Activated CD4-positive, alpha-beta T cell treated with anti-CD3 and anti-CD28 coated beads, Interleukin-2, amount 50 U/mL, for 1 hour (primary cell): ENCODE data around the gene SEC61B.

Experiments used
- DNase-seq: peaks from one replicate; pipeline ENCODE4 v3.0.0-alpha.2; 2020

Gene SEC61B

DNA sequence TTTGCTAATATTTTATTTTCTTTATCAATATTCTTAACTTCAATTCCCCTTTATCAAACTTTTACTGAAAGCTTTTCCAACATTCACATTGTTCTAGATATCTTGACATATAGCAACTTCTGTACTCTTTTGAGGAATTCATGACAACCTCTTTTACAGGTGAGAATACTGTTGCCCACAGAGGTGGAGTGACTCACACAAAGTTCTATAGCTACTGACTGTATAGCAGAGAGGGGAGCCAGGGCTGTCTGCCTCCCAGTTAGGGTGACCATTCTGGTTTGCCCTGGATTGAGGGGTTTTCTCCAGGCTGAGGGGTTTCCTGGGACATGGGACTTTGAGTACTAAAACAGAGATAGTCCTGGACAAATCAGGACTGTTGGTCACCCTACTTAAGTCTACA, 16.2 kb downstream of the SEC61B start:
- DNase-seq = no peak

- no peak for DNase-seq
Observed at GRCh38 chr9:99239341-99240060, 17.4 kb downstream of the SEC61B start.

GRCh38 chr9:99241106-99241505, 19.0 kb downstream of the SEC61B start:
- no peak for DNase-seq

DNA sequence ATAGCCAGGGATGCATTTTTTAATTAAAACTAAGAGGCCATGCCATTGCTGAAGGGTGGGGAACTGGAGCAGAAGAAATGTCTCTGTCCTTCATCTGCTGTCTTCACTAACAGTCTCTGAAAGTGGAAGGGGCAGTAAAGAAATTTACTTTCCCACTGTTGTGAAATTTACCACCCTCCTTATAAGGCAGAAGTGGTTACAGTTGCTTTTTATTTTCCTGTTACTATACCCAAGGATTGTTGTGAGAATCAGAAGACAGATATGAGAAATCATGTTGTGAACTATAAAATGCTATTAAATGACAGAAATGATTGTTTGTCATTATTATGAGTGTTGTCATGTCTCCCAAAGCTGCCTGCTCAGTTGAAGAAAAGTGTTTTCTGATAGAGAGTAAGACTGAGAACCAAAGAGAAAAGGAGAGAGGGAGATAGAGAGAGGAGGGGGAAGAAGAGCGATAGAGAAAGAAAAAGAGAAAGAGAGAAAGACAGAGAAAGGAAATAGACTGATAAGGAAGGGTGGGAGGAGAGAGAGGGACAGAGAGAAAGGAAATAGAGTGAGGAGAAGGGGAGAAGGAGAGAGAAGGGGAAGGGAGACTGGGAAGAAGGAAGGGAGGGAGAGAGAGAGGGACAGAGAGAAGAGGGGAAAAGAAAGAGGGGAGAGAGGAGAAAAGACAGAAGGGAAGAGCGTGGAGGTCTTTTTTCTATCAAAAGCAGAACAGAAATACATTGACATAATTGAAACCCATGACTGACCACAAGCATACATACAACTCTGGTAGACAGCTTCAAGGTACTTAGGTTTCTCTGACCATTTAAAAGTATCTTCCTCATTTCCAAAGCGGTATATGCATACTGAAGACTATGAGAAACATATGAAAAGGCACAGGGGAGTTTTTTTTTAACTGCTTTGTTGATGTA, 22.5 kb downstream of the SEC61B start:
- no peak for DNase-seq

DNA sequence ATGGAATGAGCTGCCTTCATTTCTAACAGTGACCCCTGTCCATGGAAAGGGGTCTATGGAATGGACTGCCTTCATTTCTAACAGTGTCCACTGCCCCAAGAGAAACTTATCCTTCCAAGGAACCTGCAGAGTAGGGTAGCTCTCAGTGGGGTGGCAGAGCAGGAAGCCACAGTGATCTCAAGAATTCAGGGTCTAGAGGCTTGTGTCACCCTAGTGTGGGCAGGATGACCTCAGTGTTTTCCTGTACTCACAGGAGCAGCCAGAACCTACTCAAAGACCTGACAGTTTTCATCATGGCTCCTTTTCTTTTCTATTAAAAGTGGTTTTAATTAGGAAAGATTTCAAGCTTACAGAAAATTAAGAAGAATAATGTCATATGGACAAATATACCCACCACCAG, 27.5 kb downstream of the SEC61B start:
- no peak for DNase-seq

- no peak for DNase-seq
Observed at GRCh38 chr9:99251157-99251556, 29.1 kb downstream of the SEC61B start.

DNA sequence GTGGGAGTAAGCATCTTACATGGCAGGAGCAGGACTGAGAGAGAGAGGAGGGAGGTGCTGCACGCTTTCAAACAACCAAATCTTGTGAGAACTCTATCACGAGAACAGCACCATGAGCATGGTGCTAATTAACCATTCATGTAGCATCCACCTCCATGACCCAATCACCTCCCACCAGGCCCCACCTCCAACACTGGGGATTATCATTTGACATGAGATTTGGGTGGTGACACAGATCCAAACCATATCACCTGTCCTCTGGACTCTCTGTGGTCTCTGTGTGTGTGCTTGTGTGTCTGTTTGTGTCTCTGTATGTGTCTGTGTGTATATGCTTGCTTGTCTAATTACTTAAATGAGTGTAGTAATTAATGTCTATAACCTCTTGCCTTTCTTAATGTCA, 31.1 kb downstream of the SEC61B start:
- no peak for DNase-seq

- DNase-seq = peak; percentile 41
Observed at GRCh38 chr9:99253772-99254431, 31.8 kb downstream of the SEC61B start.

DNA sequence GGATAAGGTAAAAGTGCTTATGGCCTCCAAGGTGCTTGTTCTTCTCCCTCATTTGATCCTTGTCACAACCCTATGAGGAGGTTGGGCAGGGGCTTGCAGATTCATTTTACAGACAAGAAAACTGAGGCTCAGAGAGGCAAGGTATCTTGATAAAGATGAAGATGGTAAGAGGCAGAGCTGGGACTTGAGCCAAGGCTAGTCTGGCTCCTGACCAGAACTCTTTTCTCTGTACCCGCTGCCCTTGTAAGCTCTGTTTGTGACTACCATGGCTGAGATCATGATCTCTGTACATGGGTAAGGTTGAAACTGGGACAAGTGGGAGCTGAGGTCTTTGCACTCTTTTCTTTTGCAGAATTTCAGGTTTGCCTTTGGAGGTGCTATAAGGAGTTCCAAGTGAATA, 33.6 kb downstream of the SEC61B start:
- DNase-seq = no peak

GRCh38 chr9:99257723-99258389, 35.8 kb downstream of the SEC61B start:
- no peak for DNase-seq

- peak; percentile 28 for DNase-seq
Observed at GRCh38 chr9:99259231-99259918, 37.3 kb downstream of the SEC61B start.

GRCh38 chr9:99261923-99262322, 39.8 kb downstream of the SEC61B start:
- DNase-seq = no peak

DNA sequence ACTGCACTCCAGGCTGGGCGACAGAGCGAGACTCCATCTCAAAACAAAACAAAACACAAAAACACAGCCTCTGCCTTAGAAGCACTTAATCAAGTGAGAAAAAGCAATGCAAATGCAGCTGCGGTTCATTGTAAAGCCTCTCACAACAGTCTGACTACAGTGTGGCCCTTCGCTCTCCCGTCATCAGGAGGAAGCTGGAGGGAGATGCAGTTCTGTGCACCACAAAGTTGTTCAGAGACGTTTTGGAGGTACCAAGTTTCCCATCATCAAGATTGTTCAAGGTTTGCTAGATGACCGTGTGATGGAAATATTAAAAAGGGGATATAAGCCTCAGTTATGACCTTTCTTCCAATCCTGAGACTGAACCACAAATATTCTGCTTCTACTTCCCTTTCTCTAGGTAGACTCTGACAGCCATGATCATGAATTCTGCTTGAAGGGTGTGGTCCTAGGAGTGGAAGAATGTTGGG, 40.9 kb downstream of the SEC61B start:
- no peak for DNase-seq

GRCh38 chr9:99264070-99264680, 42.1 kb downstream of the SEC61B start:
- DNase-seq = no peak

- DNase-seq = no peak
Observed at GRCh38 chr9:99265691-99266090, 43.6 kb downstream of the SEC61B start.

GRCh38 chr9:99266255-99267023, 44.4 kb downstream of the SEC61B start:
- DNase-seq = peak; percentile 51

DNA sequence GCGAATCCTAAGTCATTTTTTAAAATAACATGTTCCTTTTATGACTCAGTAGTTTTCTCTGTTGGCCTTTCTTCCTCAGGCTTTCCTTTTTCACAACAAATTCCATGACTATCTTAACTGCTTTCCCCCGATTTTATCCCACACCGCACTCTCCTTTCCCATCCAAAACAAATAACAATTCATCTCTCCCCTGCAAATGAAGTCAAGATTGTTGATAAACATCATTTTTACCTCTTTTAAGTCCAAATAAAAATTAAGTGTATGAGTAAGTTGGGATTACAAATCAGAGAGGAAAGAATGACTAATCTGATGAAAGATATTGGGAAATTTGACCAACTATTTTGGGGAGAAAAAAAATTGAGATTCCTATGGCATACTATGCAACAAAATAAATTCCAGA, 47.3 kb downstream of the SEC61B start:
- DNase-seq = no peak

DNA sequence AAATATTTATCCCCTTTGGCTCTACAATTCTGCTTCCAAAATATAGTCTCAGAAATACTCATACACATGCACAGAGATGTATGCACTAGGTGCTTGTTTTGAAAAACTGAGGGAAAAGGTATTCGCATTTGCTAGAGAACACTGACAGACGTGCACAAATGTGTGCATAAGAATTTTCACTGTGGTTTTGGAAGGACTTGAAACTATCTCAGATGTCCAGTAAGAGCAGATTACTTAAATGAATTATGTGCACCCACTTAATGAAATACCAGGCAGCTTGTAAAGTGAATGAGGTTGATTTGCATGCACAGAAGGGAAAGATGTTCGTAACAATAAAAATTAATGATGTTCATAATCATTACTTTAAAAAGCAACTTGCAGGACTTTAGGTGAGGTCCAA, 48.4 kb downstream of the SEC61B start:
- no peak for DNase-seq

DNA sequence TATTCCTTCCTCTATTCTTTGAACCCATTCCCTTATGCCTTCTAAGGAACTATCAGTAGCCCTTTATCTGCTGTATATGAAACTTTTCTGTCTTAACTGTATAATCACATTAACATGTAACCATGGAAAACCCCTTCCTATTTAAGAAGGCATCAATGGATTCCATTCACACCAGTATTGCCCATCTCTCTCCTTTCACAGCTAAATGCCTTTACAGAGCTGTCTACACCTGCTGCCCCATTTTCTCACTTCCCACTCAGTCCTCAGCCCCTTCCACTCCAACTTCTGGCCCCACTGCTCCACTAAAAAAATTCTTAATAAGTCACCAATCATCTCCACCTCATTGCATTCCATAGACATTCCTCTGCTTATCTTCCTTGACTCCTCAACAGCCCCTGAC, 50.8 kb downstream of the SEC61B start:
- DNase-seq = no peak

- DNase-seq = no peak
Observed at GRCh38 chr9:99274016-99274415, 51.9 kb downstream of the SEC61B start.

- DNase-seq = no peak
Observed at GRCh38 chr9:99274495-99274894, 52.4 kb downstream of the SEC61B start.
